COLO829 (cell line): ENCODE results near the gene BCL11A.

ENCODE experiments used
- DNase-seq: peaks from one replicate; pipeline ENCODE4 v3.0.0; 2012; ENCODE audit warnings: low spot score

The BCL11A gene

GRCh38 chr2:60484133-60484645, 69.3 kb downstream of the BCL11A start:
- DNase-seq: no peak

DNA sequence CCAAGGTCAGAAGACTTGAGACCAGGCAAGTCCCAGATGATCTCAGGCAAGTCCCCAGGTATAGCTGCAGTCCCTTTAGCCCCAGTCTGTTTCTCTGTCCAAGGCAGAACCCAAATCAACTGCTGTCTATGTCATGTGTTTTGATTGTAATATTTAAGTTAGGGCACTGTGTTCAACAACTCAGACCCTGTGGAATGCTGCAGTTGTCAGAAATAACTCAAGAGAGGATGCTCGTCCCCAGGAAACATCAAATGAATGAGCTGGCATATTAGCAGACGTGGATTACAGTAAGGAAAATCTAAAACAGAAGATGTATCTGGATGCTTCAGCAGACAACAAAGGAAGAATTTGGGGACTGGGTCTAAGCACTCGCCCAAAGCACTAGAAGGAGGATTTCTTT, 70.1 kb downstream of the BCL11A start:
- no peak for DNase-seq

DNA sequence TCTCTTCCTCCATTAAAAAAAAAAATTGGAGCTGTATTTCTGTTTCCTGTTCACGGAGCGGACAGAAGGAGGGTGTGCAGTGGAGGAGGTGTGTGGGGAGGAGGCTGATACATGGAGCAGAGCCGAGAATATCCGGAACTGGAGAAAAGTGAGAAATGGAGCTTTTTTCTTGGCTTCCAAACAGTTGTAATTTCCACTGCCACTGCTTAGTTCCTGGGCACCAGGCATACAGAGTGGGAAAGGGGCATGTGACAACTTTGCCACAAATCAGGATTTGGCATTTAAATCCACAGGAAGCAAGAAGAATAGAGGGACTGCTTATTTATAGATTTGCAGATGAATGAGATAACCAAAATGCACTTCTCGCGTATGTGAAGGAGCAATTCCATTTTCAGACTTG, 71.2 kb downstream of the BCL11A start:
- no peak for DNase-seq

GRCh38 chr2:60481257-60481656, 72.2 kb downstream of the BCL11A start:
- DNase-seq: no peak

GRCh38 chr2:60480089-60480773, 73.2 kb downstream of the BCL11A start:
- DNase-seq: no peak

DNA sequence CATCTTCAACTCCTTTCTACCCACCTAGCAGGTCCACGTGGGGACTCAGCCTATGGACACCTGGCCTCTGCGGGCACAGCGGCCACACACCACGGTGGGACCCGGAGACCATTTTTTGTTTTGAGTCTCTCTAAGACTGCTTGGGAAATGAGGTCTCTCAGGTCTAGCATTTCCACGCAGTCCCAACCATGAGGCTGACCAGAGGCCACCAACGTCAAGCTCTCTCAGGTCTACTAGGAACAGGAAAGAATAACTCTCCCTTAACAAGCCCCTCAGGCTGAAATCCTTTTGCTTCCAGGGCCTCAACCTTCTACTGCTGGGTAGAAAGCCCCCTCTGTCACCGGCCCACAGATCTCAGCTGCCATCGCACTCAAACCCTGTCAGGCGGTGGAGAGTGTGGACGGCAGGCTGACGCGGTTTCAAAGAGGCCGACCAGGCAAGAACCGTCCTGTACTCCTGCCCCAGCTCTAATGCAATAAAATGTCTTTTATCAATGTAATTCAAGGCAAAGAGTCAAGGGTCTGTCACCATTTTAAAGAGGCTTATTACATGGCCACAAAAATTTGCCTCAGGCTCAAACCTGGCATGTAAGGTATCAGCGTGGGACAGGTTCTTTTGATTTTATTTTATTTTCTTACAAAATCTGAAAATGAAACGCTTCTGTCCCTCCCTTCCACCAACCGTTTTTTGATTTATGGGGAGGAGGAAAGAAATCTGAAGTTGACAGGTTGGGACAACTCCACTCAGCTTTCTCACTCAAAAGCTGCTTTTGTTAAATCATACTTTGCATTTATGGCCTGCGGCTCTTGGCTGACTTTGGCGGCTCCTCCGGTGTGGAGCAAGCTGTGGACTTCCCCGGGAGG, 74.0 kb downstream of the BCL11A start:
- peak; percentile 44 for DNase-seq

DNA sequence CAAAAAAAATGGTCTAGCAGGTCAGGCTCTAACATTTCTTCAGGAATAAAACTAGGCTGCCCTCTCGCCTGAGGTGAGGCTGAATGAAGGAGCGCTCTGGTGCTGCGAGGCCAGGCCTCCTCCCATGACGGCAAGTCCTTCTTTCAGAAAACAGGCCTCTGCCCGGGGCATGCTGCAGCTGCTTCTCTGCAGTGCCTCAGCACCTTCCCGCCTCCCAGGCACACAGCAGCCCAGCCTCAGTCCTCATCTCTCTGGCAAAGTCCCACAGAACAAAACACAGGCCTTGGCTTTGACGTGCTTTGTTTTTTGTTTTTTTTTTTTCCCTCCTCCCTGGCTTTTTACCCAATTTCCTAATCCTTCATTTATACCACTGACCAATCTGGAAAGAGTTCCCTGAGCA, 74.8 kb downstream of the BCL11A start:
- no peak for DNase-seq

GRCh38 chr2:60476206-60476954, 77.1 kb downstream of the BCL11A start:
- DNase-seq: no peak

- DNase-seq: no peak
These were observed 78.2 kb downstream of the BCL11A start for GRCh38 chr2:60475123-60475830.

- no peak for DNase-seq
These were observed 79.2 kb downstream of the BCL11A start for GRCh38 chr2:60474301-60474700.

- DNase-seq: no peak
These were observed 79.9 kb downstream of the BCL11A start for GRCh38 chr2:60473546-60473945.

DNA sequence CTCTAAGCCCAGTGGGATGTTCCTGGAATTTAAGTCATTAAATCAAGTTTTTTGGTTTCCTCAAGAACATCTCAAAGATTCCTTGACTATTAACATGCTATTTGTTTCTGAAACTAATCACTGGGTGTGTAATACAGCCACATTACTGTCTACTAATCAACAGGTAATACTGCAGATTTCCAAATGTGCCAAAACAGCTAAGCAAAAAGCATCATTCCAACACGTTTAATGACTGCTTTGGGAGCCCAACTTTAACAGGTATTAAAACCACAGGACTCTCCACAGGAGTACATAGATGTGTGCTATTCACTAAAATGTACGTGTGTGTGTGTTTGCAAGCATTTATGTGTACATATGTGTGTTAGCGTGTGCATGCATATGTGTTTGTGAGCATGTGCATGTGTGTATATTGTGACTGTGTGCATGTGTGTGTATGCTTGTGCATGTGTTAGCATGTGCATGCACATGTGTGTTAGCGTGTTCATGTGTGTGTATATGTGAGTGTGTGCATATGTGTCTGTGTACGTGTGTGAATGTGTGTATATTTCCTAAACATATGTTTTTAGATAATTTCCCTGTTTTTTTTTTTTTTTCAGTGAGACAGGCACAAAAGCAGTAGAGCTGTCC, 80.7 kb downstream of the BCL11A start:
- no peak for DNase-seq

GRCh38 chr2:60472041-60472440, 81.4 kb downstream of the BCL11A start:
- DNase-seq: no peak

DNA sequence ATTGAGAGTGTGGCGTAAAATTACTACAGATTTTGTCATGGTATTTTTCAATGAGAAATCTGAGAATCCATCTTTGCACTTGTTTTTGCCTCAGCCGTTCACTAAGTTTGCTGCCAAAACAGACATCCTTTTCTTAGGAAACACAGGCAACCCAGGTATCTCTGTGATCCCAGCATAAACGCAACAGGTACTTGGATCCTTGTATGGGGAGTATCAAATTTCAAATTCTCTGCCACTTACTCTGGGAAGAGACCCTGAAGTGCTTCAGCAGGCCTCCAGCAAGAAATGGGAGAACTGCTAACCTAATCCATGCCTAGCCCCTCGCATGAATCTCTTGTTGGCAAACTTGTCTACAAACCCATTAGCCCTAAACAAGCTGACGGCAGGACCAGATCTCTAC, 83.1 kb downstream of the BCL11A start:
- DNase-seq: no peak

DNA sequence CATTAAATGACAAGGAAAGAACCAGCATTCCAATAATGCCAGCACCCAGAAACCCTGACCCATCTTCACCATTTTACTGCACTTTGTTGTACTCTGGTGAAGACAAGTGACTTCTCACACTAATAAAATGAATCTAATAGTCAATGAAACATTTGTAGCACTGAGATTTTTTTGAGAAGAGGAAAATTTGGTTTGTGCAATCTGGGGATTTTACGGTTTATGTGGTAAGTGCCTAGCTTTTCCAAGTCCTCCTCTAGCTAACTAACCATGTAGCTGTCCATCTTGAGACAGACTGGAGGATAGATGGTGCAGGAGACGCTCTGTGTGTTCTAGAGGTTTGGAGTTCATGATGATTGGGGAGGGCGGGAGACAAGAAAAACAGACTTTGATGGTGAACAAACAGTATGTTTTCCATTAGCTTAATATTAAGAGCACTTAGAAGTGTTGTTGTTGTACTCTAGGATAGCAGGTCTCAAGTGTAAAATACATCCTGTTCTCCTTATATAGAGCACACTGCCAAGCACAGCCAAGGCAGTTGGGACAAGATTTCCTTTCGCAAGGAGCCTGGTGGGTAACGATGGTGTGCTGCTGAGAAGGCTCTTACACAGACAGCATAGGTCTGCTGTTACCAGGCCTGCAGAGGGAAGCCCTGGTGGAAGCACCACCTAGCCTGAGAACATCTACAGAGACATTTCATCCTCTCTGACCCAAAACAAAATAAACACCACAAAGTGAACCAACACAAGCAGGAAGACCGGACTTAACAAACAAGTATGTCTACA, 83.7 kb downstream of the BCL11A start:
- no peak for DNase-seq

DNA sequence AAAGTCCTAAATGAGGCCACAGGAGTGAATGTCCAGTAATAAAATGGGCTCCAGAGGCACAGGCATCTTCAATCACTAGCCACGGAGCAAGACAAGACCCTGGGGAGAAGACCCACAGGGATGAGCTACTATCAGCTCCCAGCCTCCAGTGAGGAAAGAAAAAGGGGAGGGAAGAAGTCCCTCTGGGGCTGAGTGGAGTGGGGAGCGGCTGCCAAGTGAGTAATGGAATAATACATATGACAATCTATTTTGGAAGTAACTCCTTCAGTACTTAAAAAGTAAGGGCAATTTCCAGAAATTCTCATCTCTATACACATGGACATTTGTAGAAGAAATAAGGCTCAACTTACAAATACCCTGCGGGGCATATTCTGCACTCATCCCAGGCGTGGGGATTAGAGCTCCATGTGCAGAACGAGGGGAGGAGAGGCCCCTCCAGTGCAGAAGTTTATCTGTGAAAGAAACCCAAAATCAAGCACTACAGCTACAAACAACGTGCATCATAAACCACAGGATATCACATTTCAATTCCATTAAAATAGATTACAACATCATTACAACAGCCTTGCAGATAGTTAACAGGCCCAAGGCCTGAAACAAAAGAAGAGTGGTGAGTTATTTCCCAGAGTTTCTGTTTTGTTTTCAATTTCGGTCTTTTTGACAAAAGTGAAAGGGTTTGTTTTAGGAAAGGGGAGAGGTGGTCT, 84.9 kb downstream of the BCL11A start:
- no peak for DNase-seq

GRCh38 chr2:60466161-60466702, 87.2 kb downstream of the BCL11A start:
- no peak for DNase-seq

DNA sequence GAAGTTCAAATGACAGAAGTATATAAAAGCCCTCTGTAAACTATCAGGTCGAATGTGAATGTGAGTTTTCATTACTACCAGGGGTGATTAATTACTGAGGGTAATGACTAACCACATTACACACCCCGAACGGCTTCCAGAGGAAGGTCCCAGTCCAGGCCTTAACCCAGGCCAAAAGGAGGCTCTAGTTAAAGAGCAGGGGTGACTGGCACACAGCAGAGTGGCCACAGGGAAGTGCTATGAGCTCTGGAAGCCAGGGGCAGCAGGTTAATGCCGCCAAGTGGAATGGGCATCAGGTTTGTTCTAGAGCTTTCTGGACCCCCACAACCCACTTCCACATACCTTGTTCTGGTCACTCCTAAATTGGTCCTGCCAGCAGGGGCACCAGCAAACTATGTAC, 87.7 kb downstream of the BCL11A start:
- no peak for DNase-seq

DNA sequence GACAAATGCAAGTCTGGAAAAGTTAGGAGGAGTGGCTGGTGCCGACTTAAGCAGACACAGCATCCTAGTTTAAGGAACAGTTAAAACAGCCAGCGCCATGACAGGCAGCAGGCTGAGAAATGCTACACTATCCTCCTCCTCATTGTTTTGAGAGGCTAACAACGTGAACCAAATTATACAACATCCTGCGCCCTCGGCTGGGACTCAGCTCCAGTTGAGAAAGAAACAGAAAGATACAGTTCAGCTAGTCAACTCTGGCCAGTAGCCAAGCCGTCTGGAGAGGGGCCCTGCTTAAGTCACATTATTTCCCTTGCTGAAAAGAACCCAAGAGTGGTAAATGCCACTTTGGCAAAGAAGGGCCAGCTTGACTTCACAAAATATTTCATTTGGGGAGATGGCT, 90.2 kb downstream of the BCL11A start:
- no peak for DNase-seq
